ENCODE measurements around the gene SBK1. TPM values are rescaled to one million over a fixed set of nuclear protein-coding genes. Genes with fewer than 3 reads are reported as not detected.

Gene SBK1
- total and polyA plus RNA-seq, 4 donors: 6.5 to 117 (median 57.2) TPM

GRCh38 chr16:28279006-28279405, 13.3 kb upstream of the SBK1 start:
- H3K27me3 ChIP-seq (ENCODE audit: control insufficient read depth, insufficient read depth, low read length): peaks cover 3% of the 10 kb centered on the region
- 83% methylated on average over 3 of the region's 6 CpGs for WGBS (ENCODE audit: insufficient coverage)
- DNase-seq (ENCODE audit: low read depth in 4 of 6, low spot score in 6 of 6): no peak
- no peak overlapping the region for H3K4me3 ChIP-seq (ENCODE audit: low read depth, low read length)
- H3K9me3 ChIP-seq (ENCODE audit: control insufficient read depth, insufficient read depth, low read length): no peaks in the 10 kb centered on the region
- H3K27ac ChIP-seq (ENCODE audit: low read depth, low read length): no peak overlapping the region
- no peaks in the 10 kb centered on the region for H3K36me3 ChIP-seq (ENCODE audit: control insufficient read depth, insufficient read depth, low read length)
- H3K4me1 ChIP-seq (ENCODE audit: control insufficient read depth, insufficient read depth, low read length): peaks cover 20% of the 10 kb centered on the region

DNA sequence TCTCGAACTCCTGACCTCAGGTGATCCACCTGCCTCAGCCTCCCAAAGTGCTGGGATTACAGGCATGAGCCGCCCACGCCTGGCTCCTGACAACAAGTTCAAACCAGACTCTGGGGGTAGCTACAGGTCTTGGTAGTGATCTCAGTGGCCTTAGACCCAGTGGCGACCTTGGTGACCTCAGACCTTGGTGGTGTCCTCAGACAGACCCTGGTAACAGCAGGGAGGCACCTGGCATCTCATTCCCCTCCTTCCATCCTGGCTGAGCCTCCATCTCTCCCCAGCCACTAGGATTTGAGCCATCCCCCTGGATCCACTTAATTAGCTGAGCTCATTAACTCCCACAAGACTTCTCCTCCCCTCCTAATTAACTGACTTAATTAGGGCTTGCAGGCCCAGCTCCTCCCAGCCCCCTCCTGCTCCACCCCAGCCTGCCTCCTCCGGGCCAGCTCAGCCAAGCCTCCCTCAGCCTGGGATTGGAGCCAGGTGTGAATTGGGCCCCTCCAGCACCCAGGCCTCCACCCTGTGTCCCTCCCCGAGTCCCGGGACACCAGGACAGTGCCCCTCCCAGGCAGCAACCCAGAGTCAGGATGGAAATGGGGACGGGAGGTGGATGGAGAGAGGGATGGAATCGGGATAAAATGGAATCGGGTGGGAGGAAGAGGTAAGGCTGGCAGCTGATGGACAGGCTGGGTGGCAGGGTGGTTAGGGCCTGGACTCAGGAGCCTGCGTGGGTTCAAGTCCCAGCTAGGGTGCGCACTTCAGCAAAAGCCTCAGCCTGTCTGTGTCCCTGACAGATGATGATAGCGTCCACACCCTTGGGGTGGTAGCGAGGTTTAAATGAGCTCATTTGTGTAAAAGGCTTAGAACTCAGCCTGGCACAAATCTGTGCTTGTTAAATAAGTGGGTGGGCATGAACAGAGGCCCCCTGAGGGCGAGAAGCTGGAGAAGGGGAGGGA, 11.2 kb upstream of the SBK1 start:
- Histone ChIP-seq H3K4me1 (ENCODE audit: control insufficient read depth, insufficient read depth, low read length) (peaks cover 24% of the 10 kb centered on the region), H3K27ac (ENCODE audit: low read depth, low read length) (no peak overlapping the region), H3K36me3 (ENCODE audit: control insufficient read depth, insufficient read depth, low read length) (no peaks in the 10 kb centered on the region), H3K4me3 (ENCODE audit: low read depth, low read length) (no peak overlapping the region), H3K9me3 (ENCODE audit: control insufficient read depth, insufficient read depth, low read length) (no peaks in the 10 kb centered on the region), H3K27me3 (ENCODE audit: control insufficient read depth, insufficient read depth, low read length) (peaks cover 3% of the 10 kb centered on the region)
- DNase-seq (ENCODE audit: low read depth in 4 of 6, low spot score in 6 of 6): peak in 2 of 6 donors; percentile 74 to 83
- WGBS (ENCODE audit: insufficient coverage): 60% methylated on average over 13 of the region's 15 CpGs

DNA sequence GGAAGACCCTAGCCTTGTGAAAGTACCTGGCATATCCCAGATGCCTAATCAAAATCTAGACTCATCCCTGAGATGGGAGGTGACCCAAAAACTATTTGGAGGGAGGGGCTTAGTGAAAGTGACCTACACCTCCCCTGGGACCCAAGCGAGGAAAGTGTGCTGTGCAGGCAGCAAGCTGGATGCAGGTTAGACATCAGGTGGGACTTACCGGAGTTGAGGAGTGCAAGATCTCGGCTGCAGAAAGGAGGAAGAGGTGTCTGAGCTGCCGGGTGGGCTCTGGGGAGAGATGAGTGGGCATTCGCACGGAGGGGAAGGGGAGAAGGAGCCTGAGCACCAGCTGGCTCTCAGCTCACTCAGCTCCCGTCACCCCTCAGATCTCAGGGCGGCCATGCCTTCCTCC, 10.3 kb upstream of the SBK1 start:
- no peak overlapping the region for H3K27ac ChIP-seq (ENCODE audit: low read depth, low read length)
- no peaks in the 10 kb centered on the region for H3K36me3 ChIP-seq (ENCODE audit: control insufficient read depth, insufficient read depth, low read length)
- no peak overlapping the region for H3K4me3 ChIP-seq (ENCODE audit: low read depth, low read length)
- no peaks in the 10 kb centered on the region for H3K9me3 ChIP-seq (ENCODE audit: control insufficient read depth, insufficient read depth, low read length)
- H3K27me3 ChIP-seq (ENCODE audit: control insufficient read depth, insufficient read depth, low read length): peaks cover 3% of the 10 kb centered on the region
- no peak for DNase-seq (ENCODE audit: low read depth in 4 of 6, low spot score in 6 of 6)
- peaks cover 23% of the 10 kb centered on the region for H3K4me1 ChIP-seq (ENCODE audit: control insufficient read depth, insufficient read depth, low read length)
- 85% methylated on average over 7 of the region's 8 CpGs for WGBS (ENCODE audit: insufficient coverage)

- peaks cover 11% of the 10 kb centered on the region for H3K4me1 ChIP-seq (ENCODE audit: control insufficient read depth, insufficient read depth, low read length)
- no peak overlapping the region for H3K4me3 ChIP-seq (ENCODE audit: low read depth, low read length)
- H3K36me3 ChIP-seq (ENCODE audit: control insufficient read depth, insufficient read depth, low read length): no peaks in the 10 kb centered on the region
- no peak for DNase-seq (ENCODE audit: low read depth in 4 of 6, low spot score in 6 of 6)
- no peaks in the 10 kb centered on the region for H3K9me3 ChIP-seq (ENCODE audit: control insufficient read depth, insufficient read depth, low read length)
- 100% methylated on average over 3 of the region's 9 CpGs for WGBS (ENCODE audit: insufficient coverage)
- H3K27me3 ChIP-seq (ENCODE audit: control insufficient read depth, insufficient read depth, low read length): no peaks in the 10 kb centered on the region
- no peak overlapping the region for H3K27ac ChIP-seq (ENCODE audit: low read depth, low read length)
These were observed 9.2 kb upstream of the SBK1 start for GRCh38 chr16:28283173-28283572.

GRCh38 chr16:28283798-28284577, 8.3 kb upstream of the SBK1 start:
- no peak overlapping the region for H3K4me3 ChIP-seq (ENCODE audit: low read depth, low read length)
- H3K9me3 ChIP-seq (ENCODE audit: control insufficient read depth, insufficient read depth, low read length): no peaks in the 10 kb centered on the region
- peaks cover 11% of the 10 kb centered on the region for H3K4me1 ChIP-seq (ENCODE audit: control insufficient read depth, insufficient read depth, low read length)
- 74% methylated on average over 13 of the region's 15 CpGs for WGBS (ENCODE audit: insufficient coverage)
- no peaks in the 10 kb centered on the region for H3K27me3 ChIP-seq (ENCODE audit: control insufficient read depth, insufficient read depth, low read length)
- H3K27ac ChIP-seq (ENCODE audit: low read depth, low read length): no peak overlapping the region
- no peaks in the 10 kb centered on the region for H3K36me3 ChIP-seq (ENCODE audit: control insufficient read depth, insufficient read depth, low read length)
- DNase-seq (ENCODE audit: low read depth in 4 of 6, low spot score in 6 of 6): no peak

GRCh38 chr16:28285649-28286048, 6.7 kb upstream of the SBK1 start:
- no peaks in the 10 kb centered on the region for H3K27me3 ChIP-seq (ENCODE audit: control insufficient read depth, insufficient read depth, low read length)
- no peaks in the 10 kb centered on the region for H3K9me3 ChIP-seq (ENCODE audit: control insufficient read depth, insufficient read depth, low read length)
- no peak overlapping the region for H3K27ac ChIP-seq (ENCODE audit: low read depth, low read length)
- DNase-seq (ENCODE audit: low read depth in 4 of 6, low spot score in 6 of 6): peak in 1 of 6 donors; percentile 44
- peaks cover 11% of the 10 kb centered on the region for H3K4me1 ChIP-seq (ENCODE audit: control insufficient read depth, insufficient read depth, low read length)
- H3K4me3 ChIP-seq (ENCODE audit: low read depth, low read length): no peak overlapping the region
- H3K36me3 ChIP-seq (ENCODE audit: control insufficient read depth, insufficient read depth, low read length): no peaks in the 10 kb centered on the region
- 68% methylated on average over 8 of the region's 9 CpGs for WGBS (ENCODE audit: insufficient coverage)

DNA sequence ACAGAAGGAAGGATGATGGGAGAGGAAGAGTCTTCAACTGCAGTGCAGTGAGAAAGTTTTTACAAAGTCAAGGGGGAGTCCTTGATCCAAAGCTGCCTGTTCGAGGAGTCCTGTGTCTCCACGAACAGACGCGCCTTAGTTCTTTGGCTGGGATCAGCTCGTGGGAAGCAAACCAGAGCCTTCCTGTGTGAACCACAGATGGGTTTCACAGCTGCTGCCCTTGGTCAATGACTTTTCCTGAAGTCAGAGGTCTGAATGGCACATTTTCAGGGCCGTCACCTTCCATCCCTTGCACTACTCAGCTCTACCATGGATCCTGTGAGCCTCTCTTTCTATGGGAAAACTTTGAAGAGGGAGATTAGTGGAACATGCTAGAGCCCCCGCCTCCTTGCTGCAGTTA, 4.2 kb upstream of the SBK1 start:
- peaks cover 14% of the 10 kb centered on the region for H3K4me1 ChIP-seq (ENCODE audit: control insufficient read depth, insufficient read depth, low read length)
- H3K36me3 ChIP-seq (ENCODE audit: control insufficient read depth, insufficient read depth, low read length): no peaks in the 10 kb centered on the region
- no peaks in the 10 kb centered on the region for H3K9me3 ChIP-seq (ENCODE audit: control insufficient read depth, insufficient read depth, low read length)
- H3K27ac ChIP-seq (ENCODE audit: low read depth, low read length): no peak overlapping the region
- no peaks in the 10 kb centered on the region for H3K27me3 ChIP-seq (ENCODE audit: control insufficient read depth, insufficient read depth, low read length)
- no peak overlapping the region for H3K4me3 ChIP-seq (ENCODE audit: low read depth, low read length)
- 70% methylated on average over 5 of the region's 7 CpGs for WGBS (ENCODE audit: insufficient coverage)
- no peak for DNase-seq (ENCODE audit: low read depth in 4 of 6, low spot score in 6 of 6)

DNA sequence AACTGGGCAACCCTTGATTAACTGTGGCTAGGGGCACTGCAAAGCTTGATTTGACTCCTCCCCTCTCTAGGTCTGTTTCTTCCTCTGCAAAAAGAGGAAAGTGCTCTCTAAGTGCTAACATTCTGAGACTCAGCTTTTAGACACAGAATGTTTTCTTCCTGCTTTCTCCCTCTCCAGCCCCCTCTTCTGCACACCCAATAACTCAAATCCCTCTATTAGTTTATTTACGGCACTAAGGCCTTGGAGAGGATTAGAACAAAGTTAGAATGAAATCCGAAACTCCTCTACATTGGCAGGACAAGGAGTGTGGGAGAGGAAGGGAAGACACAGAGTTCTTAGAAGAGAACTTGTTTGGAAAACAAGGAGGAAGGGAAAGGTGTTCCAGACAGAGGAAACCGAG, 3.3 kb upstream of the SBK1 start:
- H3K27me3 ChIP-seq (ENCODE audit: control insufficient read depth, insufficient read depth, low read length): no peaks in the 10 kb centered on the region
- no peaks in the 10 kb centered on the region for H3K36me3 ChIP-seq (ENCODE audit: control insufficient read depth, insufficient read depth, low read length)
- WGBS (ENCODE audit: insufficient coverage): 78% methylated on average over 1 of the region's 3 CpGs
- H3K9me3 ChIP-seq (ENCODE audit: control insufficient read depth, insufficient read depth, low read length): no peaks in the 10 kb centered on the region
- no peak for DNase-seq (ENCODE audit: low read depth in 4 of 6, low spot score in 6 of 6)
- no peak overlapping the region for H3K27ac ChIP-seq (ENCODE audit: low read depth, low read length)
- H3K4me1 ChIP-seq (ENCODE audit: control insufficient read depth, insufficient read depth, low read length): peaks cover 22% of the 10 kb centered on the region
- H3K4me3 ChIP-seq (ENCODE audit: low read depth, low read length): no peak overlapping the region

DNA sequence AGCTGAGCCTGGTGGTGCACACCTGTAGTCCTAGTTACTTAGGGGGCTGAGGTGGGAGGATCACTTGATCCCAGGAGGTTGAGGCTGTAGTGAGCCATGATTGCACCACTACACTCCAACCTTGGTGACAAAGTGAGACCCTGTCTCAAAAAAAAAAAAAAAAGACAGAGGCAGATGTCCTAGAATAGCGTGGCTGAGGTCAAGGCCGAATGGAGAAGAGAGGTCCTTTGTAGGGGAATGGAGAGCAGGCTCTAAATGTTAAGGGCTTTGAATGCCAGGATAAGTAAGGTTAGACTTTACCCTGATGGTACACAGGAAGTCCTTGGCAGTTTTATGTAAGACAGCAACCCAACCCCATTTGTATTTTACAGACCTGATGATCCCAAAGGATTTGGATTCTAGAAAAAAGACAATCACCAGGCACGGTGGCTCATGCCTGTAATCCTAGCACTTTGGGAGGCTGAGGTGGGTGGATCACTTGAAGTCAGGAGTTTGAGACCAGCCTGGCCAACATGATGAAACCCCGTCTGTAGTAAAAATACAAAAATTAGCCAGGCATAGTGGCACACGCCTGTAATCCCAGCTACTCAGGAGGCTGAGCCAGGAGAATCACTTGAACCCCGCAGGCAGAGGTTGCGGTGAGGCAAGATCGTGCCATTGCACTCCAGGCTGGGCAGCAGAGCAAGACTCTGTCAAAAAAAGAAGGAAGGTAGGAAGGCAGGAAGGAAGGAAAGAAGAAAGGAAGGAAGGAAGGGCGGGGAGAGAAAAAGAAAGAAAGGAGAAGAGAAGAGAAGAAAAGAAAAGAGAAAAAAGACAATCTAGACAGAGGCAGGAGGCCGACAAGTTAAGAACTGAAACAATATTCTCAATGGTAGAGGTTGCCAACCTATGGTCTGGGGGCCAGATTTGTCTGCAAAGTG, 2.1 kb upstream of the SBK1 start:
- Histone ChIP-seq H3K27me3 (ENCODE audit: control insufficient read depth, insufficient read depth, low read length) (no peaks in the 10 kb centered on the region), H3K36me3 (ENCODE audit: control insufficient read depth, insufficient read depth, low read length) (peaks cover 4% of the 10 kb centered on the region), H3K4me1 (ENCODE audit: control insufficient read depth, insufficient read depth, low read length) (peaks cover 30% of the 10 kb centered on the region), H3K27ac (ENCODE audit: low read depth, low read length) (no peak overlapping the region), H3K4me3 (ENCODE audit: low read depth, low read length) (no peak overlapping the region), H3K9me3 (ENCODE audit: control insufficient read depth, insufficient read depth, low read length) (no peaks in the 10 kb centered on the region)
- WGBS (ENCODE audit: insufficient coverage): 93% methylated on average over 9 of the region's 10 CpGs
- DNase-seq (ENCODE audit: low read depth in 4 of 6, low spot score in 6 of 6): no peak
